HG03097 (cell line): ENCODE measurements around the gene CDH13.

Experiments used
- ATAC-seq: cut with Tn5 transposase; IDR thresholded peaks from one replicate; pipeline ENCODE4 v1.9.1; 2021; ENCODE audit not compliant: unreplicated experiment, low FRiP score

CDH13 gene

DNA sequence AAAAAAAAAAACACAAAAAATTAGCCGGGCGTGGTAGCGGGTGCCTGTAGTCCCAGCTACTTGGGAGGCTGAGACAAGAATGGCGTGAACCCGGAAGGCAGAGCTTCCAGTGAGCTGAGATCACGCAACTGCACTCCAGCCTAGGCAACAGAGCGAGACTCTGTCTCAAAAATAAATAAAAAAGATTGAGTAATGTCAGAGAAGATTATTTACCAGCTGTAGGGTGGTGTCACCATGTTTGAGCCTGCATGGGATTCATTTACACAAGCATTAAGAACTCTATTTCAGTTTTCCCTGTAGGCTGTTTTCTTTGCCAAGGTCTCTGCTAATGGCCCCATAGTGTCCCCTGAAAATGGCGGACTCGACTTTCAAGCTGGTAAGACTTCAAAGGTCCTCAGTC lies 575.0 kb downstream of the CDH13 start:
- ATAC-seq: no peak

DNA sequence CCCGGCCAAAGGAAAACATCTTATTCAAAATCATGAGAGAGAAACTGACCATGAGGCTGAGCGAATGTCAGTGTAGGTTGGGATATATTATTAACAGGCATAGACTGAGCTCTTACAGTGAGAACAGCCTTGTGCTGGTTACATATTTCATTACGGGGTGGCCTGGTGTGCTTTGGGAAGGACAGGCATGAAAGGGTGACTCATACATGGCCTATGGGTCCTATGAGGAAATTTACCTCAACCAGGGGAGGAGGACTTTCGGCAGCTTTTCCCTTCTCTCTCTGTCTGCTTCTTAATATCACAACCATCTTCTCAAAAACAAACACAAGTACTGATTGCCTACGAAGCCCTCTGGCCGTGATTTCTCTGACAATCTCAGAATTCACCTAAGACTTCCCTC lies 579.1 kb downstream of the CDH13 start:
- no peak for ATAC-seq

DNA sequence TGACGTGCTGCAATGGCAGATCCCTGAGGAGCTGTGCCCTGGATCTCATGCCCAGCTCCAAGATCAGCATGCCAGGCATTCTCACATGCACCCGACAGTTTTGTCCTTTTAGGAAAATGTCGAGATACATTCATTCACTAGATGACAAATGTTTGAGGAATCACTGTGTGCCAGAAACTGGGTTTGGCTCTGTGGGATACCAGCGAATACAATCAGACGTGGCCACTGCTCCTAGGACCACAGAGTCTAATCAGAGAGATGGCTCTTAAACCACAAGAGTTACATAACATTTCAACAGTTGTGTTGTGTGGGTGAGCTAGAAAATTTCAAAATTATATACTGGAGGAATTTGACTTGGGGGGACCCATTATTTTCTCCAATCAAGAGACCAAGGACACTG lies 579.7 kb downstream of the CDH13 start:
- ATAC-seq: no peak

DNA sequence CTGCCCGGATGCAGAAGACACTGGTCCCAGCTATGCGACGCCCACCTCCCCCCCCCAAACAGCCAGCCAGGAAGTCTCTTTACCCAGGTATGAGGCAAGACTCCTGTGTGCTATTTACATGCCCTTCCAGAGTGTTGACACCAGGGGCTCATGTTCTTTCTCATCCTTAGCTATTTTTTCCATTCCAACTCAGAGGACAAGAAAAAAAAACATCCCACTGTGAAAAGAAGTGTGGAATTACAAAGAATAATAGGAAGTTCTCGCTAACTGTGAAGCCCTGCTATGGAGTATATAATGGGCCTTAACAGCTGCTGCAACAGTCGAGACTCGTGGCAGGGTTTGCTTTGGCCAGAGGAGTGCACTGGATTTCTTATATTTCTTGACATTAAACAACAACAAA lies 584.9 kb downstream of the CDH13 start:
- ATAC-seq: no peak

GRCh38 chr16:83212301-83212841 lies 585.6 kb downstream of the CDH13 start:
- no peak for ATAC-seq

GRCh38 chr16:83214671-83215070 lies 587.9 kb downstream of the CDH13 start:
- no peak for ATAC-seq

GRCh38 chr16:83215406-83216001 lies 588.7 kb downstream of the CDH13 start:
- no peak for ATAC-seq

- no peak for ATAC-seq
Observed at GRCh38 chr16:83219285-83219684, 592.5 kb downstream of the CDH13 start.

DNA sequence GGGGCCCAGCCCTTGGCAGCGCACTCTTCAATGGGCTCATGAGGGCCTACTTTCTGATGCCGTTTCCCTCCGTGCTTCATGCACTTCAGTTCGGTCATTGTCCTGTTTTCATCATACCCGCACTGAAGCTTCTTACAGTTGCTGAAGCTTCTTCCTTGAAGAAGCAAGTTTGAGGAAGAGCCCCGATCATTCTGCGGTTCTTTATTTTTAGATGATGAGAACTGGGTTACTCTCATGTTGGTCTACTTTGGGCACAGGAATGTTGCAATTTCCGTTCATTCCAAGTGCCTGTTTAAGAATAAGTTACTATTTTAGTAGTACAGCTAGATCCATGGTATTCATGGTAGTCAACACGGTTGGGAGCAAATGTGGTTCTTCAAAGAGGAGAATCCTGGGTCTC lies 593.3 kb downstream of the CDH13 start:
- no peak for ATAC-seq

DNA sequence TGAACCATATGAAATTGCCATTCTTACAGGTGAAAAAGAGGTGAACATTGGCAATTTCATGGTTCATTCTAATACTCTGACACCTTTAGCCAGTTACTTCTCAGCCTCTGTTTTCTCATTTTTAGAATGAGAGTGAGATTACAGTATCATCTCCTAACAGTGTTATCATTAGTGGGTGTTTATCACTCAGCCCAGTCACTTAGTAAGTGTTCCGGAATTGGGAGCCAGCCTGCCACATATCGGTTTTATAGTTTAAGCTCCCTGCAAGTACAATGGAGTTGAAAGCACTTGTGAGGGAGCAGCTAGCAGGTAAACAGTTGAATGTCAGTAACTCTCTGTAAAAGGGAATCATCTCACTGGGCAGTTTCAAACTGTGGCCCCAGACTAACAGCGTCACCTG lies 597.9 kb downstream of the CDH13 start:
- no peak for ATAC-seq

DNA sequence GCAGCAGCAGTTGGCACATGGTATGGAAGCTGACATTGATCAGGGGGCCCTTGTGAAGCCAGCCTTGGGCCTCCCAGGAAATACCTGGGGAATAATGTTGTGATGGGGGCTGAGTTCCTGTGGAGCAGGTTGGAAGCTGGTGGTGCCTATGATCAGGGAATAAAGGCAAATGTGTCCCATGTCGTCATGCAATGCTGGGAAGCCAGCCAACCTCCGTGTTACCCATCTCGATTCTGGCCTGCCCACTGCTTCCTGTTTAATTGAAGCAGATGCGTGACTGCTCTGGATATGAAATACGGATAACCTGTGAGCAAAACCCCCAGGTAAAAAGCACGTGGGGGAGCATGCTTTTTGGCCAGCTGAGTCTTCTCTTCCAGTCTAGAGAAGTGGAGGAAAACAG lies 600.6 kb downstream of the CDH13 start:
- no peak for ATAC-seq

GRCh38 chr16:83231729-83232128 lies 605.0 kb downstream of the CDH13 start:
- no peak for ATAC-seq

GRCh38 chr16:83233153-83233552 lies 606.4 kb downstream of the CDH13 start:
- no peak for ATAC-seq

- no peak for ATAC-seq
Observed at GRCh38 chr16:83238949-83239691, 612.4 kb downstream of the CDH13 start.

- no peak for ATAC-seq
Observed at GRCh38 chr16:83244057-83244456, 617.3 kb downstream of the CDH13 start.

GRCh38 chr16:83245061-83245460 lies 618.3 kb downstream of the CDH13 start:
- ATAC-seq: no peak

- no peak for ATAC-seq
Observed at GRCh38 chr16:83247767-83248372, 621.1 kb downstream of the CDH13 start.

DNA sequence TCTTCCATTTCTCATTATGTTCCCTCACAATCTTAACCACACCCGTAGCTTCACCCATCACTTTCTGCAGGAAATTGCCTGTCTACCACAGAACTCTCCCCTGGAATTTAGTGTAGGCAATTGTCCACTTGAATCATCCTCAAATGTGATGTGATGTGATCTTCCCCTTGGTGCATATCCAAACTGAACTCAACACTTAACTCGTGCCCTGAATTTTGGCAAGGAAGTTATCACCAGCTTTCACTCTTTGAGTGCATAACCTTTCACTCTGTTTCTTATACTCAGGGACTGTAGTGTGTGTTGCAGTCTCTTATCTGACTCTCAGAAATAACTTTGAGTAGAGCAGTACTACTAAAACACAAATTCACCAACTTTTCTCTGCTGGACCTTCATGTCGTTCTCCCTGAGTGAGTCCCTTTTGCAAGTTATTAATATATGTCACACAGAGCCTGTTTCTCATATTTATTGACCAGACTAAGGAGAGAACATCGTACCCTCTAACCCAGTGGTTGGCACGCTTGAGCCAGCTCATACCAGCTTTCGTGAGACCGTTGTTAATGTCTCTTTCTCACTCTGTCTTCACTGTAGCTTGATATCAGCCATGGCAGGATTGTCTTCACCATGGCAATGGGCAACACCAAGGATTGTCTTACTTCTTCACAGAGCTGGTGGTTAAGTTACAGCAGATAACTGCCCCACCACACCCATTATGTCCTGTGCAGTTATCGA lies 622.1 kb downstream of the CDH13 start:
- no peak for ATAC-seq

DNA sequence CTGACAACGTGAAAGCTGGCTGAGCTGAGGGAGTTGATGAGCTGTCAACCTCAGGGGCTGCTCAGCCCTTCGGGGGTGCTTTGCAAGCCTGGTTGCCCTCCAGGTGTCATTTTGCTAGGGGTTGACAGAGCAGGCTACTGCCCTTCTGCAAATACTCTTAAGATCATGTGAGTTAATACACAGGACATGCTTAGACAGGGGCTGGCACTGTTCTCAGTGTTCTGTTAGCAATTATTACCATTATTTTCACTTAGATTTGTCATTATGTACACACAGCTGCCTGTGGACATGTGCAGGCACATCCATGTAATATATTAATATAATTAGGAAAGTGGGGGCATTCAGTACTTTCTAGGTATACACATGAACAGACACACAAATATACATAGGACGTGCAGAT lies 626.8 kb downstream of the CDH13 start:
- ATAC-seq: no peak

DNA sequence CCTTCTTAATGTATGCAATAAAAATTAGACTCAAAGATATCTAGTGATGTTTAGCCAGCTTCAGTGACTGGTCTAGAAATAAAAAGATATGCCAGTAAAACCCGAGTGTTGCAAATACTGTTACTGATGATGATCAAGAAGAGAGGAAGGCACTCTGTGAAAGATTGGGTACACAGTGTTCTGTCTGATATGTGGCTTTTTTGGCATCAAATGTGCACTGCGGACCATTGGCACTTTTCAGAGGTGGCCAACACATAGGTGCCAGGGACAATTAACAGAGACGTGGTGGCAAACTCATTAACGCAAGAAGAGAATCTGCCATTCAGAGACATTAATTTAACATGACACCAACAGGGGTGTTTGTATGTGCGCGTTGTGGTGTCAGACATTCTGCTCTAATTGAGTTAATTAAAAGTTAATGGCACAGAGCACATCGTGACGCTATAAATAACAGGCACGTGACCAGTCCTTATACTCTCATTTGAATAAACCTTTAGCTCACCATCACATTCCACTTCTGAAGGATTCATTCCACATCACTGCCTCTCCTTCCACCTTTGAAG lies 631.7 kb downstream of the CDH13 start:
- ATAC-seq: no peak
